ENCODE results near the gene C12orf60. TPM values are rescaled to one million over a fixed set of nuclear protein-coding genes. Genes with fewer than 3 reads are reported as not detected.
A peak's percentile ranks its signal among the peaks of the same experiment; 100 is the strongest.

The C12orf60 gene
- total RNA-seq, 1 donor from 2014 or later = 0.17 TPM

DNA sequence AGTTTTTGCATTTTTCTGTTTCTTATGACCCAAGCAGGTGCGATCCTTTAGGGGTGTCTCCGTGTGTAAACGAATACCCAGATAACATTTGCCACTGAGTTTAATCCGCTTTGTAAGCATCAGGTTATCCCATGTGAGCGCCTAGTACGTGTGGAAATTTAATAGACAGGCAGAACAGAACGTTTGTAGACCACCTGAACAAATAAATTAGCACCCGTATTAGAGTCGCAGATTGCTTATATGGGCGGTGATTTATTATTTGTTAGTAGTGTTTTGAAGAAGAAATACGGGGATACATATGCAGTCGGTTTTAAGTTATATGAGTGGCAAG is 325 bp downstream of the C12orf60 start:
- intact Hi-C loops (cut with DNase I) = no loop called here
- Histone ChIP-seq H3K27ac (peak overlapping the region; percentile 75), H3K27me3 (no peaks in the 10 kb centered on the region), H3K4me3 (peak overlapping the region; percentile 96), H3K36me3 (peaks cover 12% of the 10 kb centered on the region), H3K9me3 (no peaks in the 10 kb centered on the region), H3K4me1 (peaks cover 18% of the 10 kb centered on the region)
- ATAC-seq (no peak), DNase-seq (no peak)
- TF ChIP-seq, protein P1, sequence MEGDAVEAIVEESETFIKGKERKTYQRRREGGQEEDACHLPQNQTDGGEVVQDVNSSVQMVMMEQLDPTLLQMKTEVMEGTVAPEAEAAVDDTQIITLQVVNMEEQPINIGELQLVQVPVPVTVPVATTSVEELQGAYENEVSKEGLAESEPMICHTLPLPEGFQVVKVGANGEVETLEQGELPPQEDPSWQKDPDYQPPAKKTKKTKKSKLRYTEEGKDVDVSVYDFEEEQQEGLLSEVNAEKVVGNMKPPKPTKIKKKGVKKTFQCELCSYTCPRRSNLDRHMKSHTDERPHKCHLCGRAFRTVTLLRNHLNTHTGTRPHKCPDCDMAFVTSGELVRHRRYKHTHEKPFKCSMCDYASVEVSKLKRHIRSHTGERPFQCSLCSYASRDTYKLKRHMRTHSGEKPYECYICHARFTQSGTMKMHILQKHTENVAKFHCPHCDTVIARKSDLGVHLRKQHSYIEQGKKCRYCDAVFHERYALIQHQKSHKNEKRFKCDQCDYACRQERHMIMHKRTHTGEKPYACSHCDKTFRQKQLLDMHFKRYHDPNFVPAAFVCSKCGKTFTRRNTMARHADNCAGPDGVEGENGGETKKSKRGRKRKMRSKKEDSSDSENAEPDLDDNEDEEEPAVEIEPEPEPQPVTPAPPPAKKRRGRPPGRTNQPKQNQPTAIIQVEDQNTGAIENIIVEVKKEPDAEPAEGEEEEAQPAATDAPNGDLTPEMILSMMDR (IDR thresholded peaks at IDR 0.05) = no peak

- TF ChIP-seq, protein P1 (IDR thresholded peaks at IDR 0.05) = no peak
- DNase-seq = no peak
- no peaks in the 10 kb centered on the region for H3K27me3 ChIP-seq
- peak overlapping the region; percentile 13 for H3K4me3 ChIP-seq
- H3K27ac ChIP-seq = no peak overlapping the region
- intact Hi-C loops (cut with DNase I) = no loop called here
- H3K4me1 ChIP-seq = peaks cover 7% of the 10 kb centered on the region
- H3K9me3 ChIP-seq = no peaks in the 10 kb centered on the region
- peak; percentile 86 for ATAC-seq
- H3K36me3 ChIP-seq = no peaks in the 10 kb centered on the region
Measured at GRCh38 chr12:14810167-14810952, 6.9 kb downstream of the C12orf60 start.

DNA sequence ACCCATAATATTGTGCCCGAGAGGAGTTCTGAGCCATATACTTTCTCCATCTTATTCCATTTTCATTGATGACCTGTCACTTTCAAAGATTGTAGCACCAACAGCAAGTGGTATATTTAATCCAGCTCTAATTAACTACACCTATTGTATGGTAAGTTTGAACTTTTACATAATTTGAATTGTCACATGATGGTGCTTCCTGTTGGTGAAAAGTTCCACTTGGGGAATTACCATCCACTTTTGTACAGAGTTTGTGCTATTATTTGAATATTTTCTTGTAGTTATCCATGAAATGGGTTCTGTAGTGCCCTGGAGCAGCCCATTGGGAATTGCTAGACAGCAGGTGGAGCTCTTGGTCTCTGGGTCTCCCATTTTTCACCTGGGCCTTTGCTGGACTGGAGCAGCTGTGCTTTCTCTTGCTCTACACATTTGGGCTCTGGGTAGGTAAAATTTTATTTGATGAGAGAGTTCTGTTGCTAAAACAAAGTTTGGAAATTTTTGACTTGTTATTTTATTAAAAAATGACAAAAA is 7.5 kb downstream of the C12orf60 start:
- no peak overlapping the region for H3K27ac ChIP-seq
- H3K27me3 ChIP-seq = no peaks in the 10 kb centered on the region
- no peak overlapping the region for H3K4me3 ChIP-seq
- TF ChIP-seq, protein P1 (IDR thresholded peaks at IDR 0.05) = peak; percentile 34
- DNase-seq (no peak), ATAC-seq (peak; percentile 54)
- intact Hi-C loops (cut with DNase I) = no loop called here
- peaks cover 7% of the 10 kb centered on the region for H3K4me1 ChIP-seq
- no peaks in the 10 kb centered on the region for H3K9me3 ChIP-seq
- no peaks in the 10 kb centered on the region for H3K36me3 ChIP-seq

DNA sequence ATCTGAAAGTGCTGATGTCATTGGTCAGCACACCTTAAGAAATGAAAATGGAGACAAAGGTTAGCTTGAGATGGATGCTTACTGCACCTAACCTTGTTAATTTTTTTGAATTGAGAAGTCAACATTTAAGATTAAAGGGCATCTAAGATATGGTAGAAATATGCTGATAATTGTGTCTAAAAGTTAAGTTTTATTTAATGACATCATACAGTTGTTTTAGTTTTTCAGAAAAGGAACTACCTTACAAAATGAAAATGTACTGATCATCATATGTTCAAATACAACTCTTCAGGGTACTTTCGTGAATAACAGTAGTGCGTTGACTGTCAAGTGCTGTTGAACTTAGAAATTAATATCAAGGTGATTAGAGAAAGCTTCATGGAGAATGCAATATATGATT is 8.0 kb downstream of the C12orf60 start:
- DNase-seq (no peak), ATAC-seq (no peak)
- TF ChIP-seq, protein P1 (IDR thresholded peaks at IDR 0.05) = no peak
- no peak overlapping the region for H3K27ac ChIP-seq
- H3K4me3 ChIP-seq = no peak overlapping the region
- no peaks in the 10 kb centered on the region for H3K9me3 ChIP-seq
- intact Hi-C loops (cut with DNase I) = no loop called here
- H3K36me3 ChIP-seq = no peaks in the 10 kb centered on the region
- no peaks in the 10 kb centered on the region for H3K27me3 ChIP-seq
- peaks cover 7% of the 10 kb centered on the region for H3K4me1 ChIP-seq

DNA sequence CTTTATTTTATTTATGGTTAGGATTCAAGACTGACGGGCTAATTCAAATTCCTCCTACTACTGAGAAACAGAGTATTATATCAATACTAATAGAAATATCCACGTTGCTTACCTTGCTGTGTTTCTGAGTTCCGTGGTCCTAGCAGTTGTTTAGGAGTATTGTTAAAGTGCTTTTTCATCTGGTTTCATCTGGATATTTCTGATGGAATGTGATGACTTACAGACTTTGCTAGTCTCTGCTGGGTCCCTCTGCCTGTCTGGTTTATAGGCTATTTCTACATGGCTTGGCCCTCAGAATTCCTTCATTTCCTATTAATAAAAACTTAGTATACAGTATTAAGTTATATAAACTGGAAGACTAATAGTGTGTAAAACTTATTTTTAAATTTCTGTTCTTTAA is 10.5 kb downstream of the C12orf60 start, which contains the start of gene SMCO3:
Gene SMCO3, minus strand, starts transcription at position 169 of the 400 bp plus-strand sequence. CDS start 7,502 bp downstream, outside the sequence.
- Histone ChIP-seq H3K27ac (peak within 1 kb of the TSS; percentile 3), H3K9me3 (no peaks in the 10 kb centered on the region), H3K4me3 (peak within 1 kb of the TSS; percentile 9), H3K36me3 (no peaks in the 10 kb centered on the region), H3K27me3 (no peaks in the 10 kb centered on the region), H3K4me1 (peaks cover 7% of the 10 kb centered on the region)
- no peak for ATAC-seq
- intact Hi-C loops (cut with DNase I) = no loop called here
- DNase-seq = no peak
- TF ChIP-seq, protein P1 (IDR thresholded peaks at IDR 0.05) = no peak

Data from upper lobe of right lung (tissue), 1 donor.